Measurements from ENCODE around the gene GPRIN1.

GRCh38 chr5:176658007-176658599 lies 48.1 kb upstream of the GPRIN1 start:
- TF ChIP-seq CTCF (IDR thresholded peaks at IDR 0.05; ENCODE audit: insufficient read depth, low read length, poor library complexity, severe bottlenecking) (peak; percentile 80), EZH2phosphoT487 (conservative IDR thresholded peaks at IDR 0.05; ENCODE audit: low read length) (no peak)

Measured in SU-DHL-6 (cell line).